Endothelial cell (in vitro differentiated cells): ENCODE results near the gene MTMR11. TPM values are rescaled to one million over a fixed set of nuclear protein-coding genes. Genes with fewer than 3 reads are reported as not detected.

Experiments used
- DNase-seq: peaks from one replicate; pipeline ENCODE4 v3.0.0; 2021; ENCODE audit warnings: low spot score
- H3K27ac Mint-ChIP-seq: one replicate; pipeline ENCODE4 v1.8.0; 2021; ENCODE audit warnings: mixed read lengths, inconsistent platforms; ENCODE audit not compliant: unreplicated experiment
- H3K27me3 Mint-ChIP-seq: one replicate; pipeline ENCODE4 v1.8.0; 2021; ENCODE audit warnings: mild to moderate bottlenecking, moderate library complexity, mixed read lengths, inconsistent platforms; ENCODE audit not compliant: unreplicated experiment
- H3K36me3 Mint-ChIP-seq: one replicate; pipeline ENCODE4 v1.8.0; 2021; ENCODE audit warnings: mild to moderate bottlenecking, low read depth, mixed read lengths, inconsistent platforms; ENCODE audit not compliant: unreplicated experiment
- H3K4me1 Mint-ChIP-seq: one replicate; pipeline ENCODE4 v1.8.0; 2021; ENCODE audit warnings: mild to moderate bottlenecking, mixed read lengths, inconsistent platforms; ENCODE audit not compliant: unreplicated experiment
- H3K4me3 Mint-ChIP-seq: one replicate; pipeline ENCODE4 v1.8.0; 2021; ENCODE audit warnings: mild to moderate bottlenecking, mixed read lengths, inconsistent platforms; ENCODE audit not compliant: unreplicated experiment
- H3K9me3 Mint-ChIP-seq: one replicate; pipeline ENCODE4 v1.8.0; 2021; ENCODE audit warnings: mixed read lengths, inconsistent platforms; ENCODE audit not compliant: unreplicated experiment
- CTCF ChIP-seq: fragments of 200-600 bp; sonication (generic); IDR thresholded peaks from one replicate; pipeline ENCODE4 v1.5.0; 2021; ENCODE audit warnings: antibody characterized with exemption; ENCODE audit not compliant: unreplicated experiment
- total RNA-seq: library from RNA; stranded (reverse); fragmentation: NEBNext Ultra II Directional; extraction: Animal tissue kit (Norgen Biotek cat#: 25700); gene quantifications from one replicate; pipeline ENCODE4 v1.2.1, GENCODE V29; 2021; ENCODE audit not compliant: unreplicated experiment

Gene MTMR11
- total RNA-seq, 1 donor from 2014 or later = 10.3 TPM

DNA sequence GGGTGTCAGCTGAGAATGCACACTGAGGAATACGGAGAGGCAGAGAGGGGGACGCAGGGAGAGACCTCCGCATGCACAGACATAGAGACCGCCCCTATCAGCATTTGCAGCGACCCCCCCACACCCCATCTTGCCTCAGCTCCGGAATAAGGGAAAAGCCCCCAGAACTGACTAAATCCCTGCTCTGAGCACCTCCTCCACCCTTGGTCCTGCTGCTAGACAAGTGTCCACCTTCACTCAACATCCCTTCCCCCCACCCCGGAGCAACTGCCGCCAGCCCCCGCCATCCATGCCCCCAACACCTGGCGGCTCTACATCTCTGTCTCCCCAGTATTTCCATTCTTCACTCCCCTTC, 19.8 kb downstream of the MTMR11 start:
- H3K27me3 Mint-ChIP-seq = peaks cover 8% of the 10 kb centered on the region
- no peak for TF ChIP-seq CTCF

GRCh38 chr1:149916193-149916897, 20.3 kb downstream of the MTMR11 start:
- peak overlapping the region; percentile 22 for H3K27ac Mint-ChIP-seq

More for the DNA sequence above, 19.8 kb downstream of the MTMR11 start:
- no peaks in the 10 kb centered on the region for H3K9me3 Mint-ChIP-seq
- DNase-seq = no peak
- peaks cover 49% of the 10 kb centered on the region for H3K4me1 Mint-ChIP-seq
- H3K36me3 Mint-ChIP-seq = peaks cover 17% of the 10 kb centered on the region
- no peak overlapping the region for H3K27ac Mint-ChIP-seq
- H3K4me3 Mint-ChIP-seq = peak overlapping the region; percentile 70

GRCh38 chr1:149915429-149916192, 21.1 kb downstream of the MTMR11 start:
- H3K9me3 Mint-ChIP-seq = no peaks in the 10 kb centered on the region
- TF ChIP-seq CTCF = no peak
- H3K4me3 Mint-ChIP-seq = peak overlapping the region; percentile 87
- peaks cover 18% of the 10 kb centered on the region for H3K36me3 Mint-ChIP-seq
- H3K27ac Mint-ChIP-seq = peak overlapping the region; percentile 22
- H3K4me1 Mint-ChIP-seq = peaks cover 56% of the 10 kb centered on the region
- peaks cover 12% of the 10 kb centered on the region for H3K27me3 Mint-ChIP-seq
- DNase-seq = no peak

More at GRCh38 chr1:149916193-149916897, 20.3 kb downstream of the MTMR11 start:
- DNase-seq = no peak
- Mint-ChIP-seq H3K4me3 (peak overlapping the region; percentile 87), H3K27me3 (peaks cover 9% of the 10 kb centered on the region), H3K9me3 (no peaks in the 10 kb centered on the region), H3K4me1 (peaks cover 54% of the 10 kb centered on the region), H3K36me3 (peaks cover 18% of the 10 kb centered on the region)
- no peak for TF ChIP-seq CTCF

GRCh38 chr1:149914545-149914944, 22.1 kb downstream of the MTMR11 start:
- H3K27me3 Mint-ChIP-seq = peaks cover 12% of the 10 kb centered on the region
- no peak overlapping the region for H3K4me3 Mint-ChIP-seq
- DNase-seq = no peak
- no peak overlapping the region for H3K27ac Mint-ChIP-seq
- peaks cover 56% of the 10 kb centered on the region for H3K4me1 Mint-ChIP-seq
- no peaks in the 10 kb centered on the region for H3K9me3 Mint-ChIP-seq
- H3K36me3 Mint-ChIP-seq = peaks cover 18% of the 10 kb centered on the region
- no peak for TF ChIP-seq CTCF
